Lower leg skin (tissue), 3 donors: Measurements from ENCODE around the gene MCOLN1.

Experiments used
- POLR2A ChIP-seq, 2 donors: fragments of 450-650 bp; IDR thresholded peaks; one replicate each; pipeline ENCODE4 v1.6.1; 2016 to 2017; ENCODE audit warnings: antibody characterized with exemption in 2 of 2, mild to moderate bottlenecking in 1 of 2, moderate library complexity in 1 of 2
- TF ChIP-seq, protein P1 (sequence below), 3 donors: fragments of 450-650 bp; IDR thresholded peaks; one replicate each; pipeline ENCODE4 v1.5.1; 2016; ENCODE audit warnings: antibody characterized with exemption in 3 of 3, mild to moderate bottlenecking in 3 of 3, moderate library complexity in 2 of 3

DNA sequence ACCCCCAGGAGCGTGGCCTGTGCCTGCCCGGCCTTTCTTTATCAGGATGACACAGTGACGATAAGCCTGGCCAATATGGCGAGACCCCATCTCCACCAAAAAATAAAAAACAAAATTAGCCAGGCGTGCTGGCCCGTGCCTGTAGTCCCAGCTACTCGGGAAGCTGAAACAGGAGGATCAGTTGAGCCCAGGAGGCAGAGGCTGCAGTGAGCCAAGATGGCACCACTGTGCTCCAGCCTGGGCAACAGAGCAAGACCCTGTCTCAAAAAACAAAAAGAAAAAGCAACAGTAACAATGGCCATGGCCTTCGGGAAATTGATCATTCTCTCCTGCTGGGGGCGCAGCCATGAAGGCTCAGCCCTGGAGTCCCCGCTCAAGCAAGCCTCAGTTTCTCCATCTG lies 44.7 kb upstream of the MCOLN1 start:
- TF ChIP-seq POLR2A (IDR thresholded peaks at IDR 0.05) = no peak
- TF ChIP-seq, protein P1, sequence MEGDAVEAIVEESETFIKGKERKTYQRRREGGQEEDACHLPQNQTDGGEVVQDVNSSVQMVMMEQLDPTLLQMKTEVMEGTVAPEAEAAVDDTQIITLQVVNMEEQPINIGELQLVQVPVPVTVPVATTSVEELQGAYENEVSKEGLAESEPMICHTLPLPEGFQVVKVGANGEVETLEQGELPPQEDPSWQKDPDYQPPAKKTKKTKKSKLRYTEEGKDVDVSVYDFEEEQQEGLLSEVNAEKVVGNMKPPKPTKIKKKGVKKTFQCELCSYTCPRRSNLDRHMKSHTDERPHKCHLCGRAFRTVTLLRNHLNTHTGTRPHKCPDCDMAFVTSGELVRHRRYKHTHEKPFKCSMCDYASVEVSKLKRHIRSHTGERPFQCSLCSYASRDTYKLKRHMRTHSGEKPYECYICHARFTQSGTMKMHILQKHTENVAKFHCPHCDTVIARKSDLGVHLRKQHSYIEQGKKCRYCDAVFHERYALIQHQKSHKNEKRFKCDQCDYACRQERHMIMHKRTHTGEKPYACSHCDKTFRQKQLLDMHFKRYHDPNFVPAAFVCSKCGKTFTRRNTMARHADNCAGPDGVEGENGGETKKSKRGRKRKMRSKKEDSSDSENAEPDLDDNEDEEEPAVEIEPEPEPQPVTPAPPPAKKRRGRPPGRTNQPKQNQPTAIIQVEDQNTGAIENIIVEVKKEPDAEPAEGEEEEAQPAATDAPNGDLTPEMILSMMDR (IDR thresholded peaks at IDR 0.05) = no peak
